ENCODE data around the gene POU3F1. TPM values are rescaled to one million over a fixed set of nuclear protein-coding genes. Genes with fewer than 3 reads are reported as not detected.

POU3F1 gene
- total RNA-seq (2022; extraction: Qiagen RNA extraction; ENCODE audit: low read depth): 0.06 TPM in 1 of 5 replicates, not detected in the others

DNA sequence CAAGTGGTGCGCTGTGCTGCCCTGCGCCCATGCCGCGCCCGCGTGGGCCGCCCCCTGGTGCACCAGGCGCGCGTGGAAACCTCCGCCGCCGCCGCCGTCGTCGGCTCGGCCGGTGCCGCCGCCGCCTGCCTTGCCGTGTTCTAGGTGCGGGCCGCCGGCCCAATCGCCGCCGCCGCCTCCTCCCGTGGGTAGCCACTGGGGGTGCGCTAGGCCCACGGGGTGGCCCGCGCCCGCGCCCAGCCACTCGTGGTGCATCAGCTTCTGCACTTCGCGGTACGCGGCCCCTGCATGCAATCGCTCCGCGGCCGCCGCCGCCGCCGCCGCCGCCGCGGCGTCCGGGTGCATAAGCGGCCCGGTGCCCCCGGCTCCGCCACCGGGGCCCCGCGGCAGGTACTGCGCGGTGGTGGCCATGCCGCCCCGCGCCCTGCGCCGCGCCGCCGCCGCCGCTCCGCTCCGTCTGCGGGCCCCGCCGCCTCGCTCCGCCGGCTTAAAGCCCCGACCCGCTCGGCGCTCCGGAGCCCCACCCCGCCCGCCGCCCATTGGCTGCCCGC is at the start of gene POU3F1:
Gene POU3F1 (minus strand): TSS at position 461 of the 551 bp plus-strand sequence. CDS start 50 bp downstream, at position 411.

DNA sequence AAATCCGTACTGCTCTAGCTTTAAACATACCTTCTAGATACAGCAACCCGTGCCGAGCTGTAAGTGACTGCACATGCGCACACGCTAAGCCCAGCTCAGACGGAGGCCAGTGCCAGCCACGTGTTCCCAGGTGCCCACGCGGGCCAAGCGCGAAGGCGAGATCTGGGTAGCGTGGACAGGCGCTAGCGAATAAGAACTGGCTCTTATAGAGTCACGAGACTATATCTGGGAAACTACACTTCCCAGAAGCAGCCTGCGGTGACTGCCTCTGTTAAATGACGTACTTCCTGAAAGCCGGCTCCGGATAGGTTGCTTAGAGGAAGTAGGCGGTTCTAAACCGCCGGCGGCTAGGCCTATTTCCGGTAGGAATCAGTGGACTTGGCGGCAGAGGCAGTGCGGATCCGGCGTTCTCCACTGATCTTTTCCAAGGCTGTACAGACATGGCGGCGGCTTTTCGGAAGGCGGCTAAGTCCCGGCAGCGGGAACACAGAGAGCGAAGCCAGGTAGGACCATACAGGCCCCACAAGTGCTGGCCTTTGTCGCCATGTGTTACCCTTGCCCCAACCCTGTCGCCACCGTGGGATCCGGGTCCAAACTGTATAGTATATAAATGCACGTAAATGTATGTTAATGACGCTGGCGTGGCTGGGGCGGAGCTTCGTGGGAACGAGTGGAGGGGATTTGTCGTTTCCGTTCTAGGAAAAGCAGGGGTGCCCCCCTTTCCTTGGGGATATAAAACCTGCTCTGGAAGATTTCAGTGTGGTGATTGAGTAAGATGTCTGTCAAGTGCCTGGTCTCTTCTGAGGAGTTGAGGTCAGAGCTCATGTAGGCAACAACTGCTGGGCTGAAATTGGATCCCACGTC is 34.0 kb downstream of the POU3F1 start, which contains the start of gene UTP11:
Gene UTP11 (plus strand): TSS at position 372 of the 864 bp plus-strand sequence. CDS start 69 bp downstream, at position 441.

GRCh38 chr1:38005195-38006007 is 41.2 kb downstream of the POU3F1 start, which contains the start of gene FHL3:
Gene FHL3 (minus strand): TSS chr1:38005514. CDS start chr1:37999412, 6,102 bp downstream.

Other genes starting within 250 kb of the POU3F1 start
- gene C1orf122, start 239.0 kb downstream of the POU3F1 start, total RNA-seq (2022; extraction: Qiagen RNA extraction; ENCODE audit: low read depth): 31.0 to 60.3 TPM (median 56.3 TPM) in 5 replicates
- gene YRDC, start 238.6 kb downstream of the POU3F1 start, total RNA-seq (2022; extraction: Qiagen RNA extraction; ENCODE audit: low read depth): 13.9 to 19.8 TPM (median 18.9 TPM) in 5 replicates
- gene MTF1, start 187.2 kb downstream of the POU3F1 start, total RNA-seq (2022; extraction: Qiagen RNA extraction; ENCODE audit: low read depth): 4.0 to 4.8 TPM (median 4.6 TPM) in 5 replicates
- 4.7 to 6.2 TPM (median 5.0 TPM) in 5 replicates for gene INPP5B, start 99.7 kb downstream of the POU3F1 start, total RNA-seq (2022; extraction: Qiagen RNA extraction; ENCODE audit: low read depth)
- gene SF3A3, start 56.8 kb downstream of the POU3F1 start, total RNA-seq (2022; extraction: Qiagen RNA extraction; ENCODE audit: low read depth): 55.5 to 103 TPM (median 57.3 TPM) in 5 replicates
- gene FHL3, start 41.3 kb downstream of the POU3F1 start, total RNA-seq (2022; extraction: Qiagen RNA extraction; ENCODE audit: low read depth): 6.6 to 9.6 TPM (median 8.1 TPM) in 5 replicates
- gene UTP11, start 34.1 kb downstream of the POU3F1 start, total RNA-seq (2022; extraction: Qiagen RNA extraction; ENCODE audit: low read depth): 41.0 to 78.4 TPM (median 46.6 TPM) in 5 replicates